Lower leg skin (tissue), 3 donors: ENCODE results near the gene RNGTT.

ENCODE experiments used
- POLR2A ChIP-seq, 2 donors: fragments of 450-650 bp; IDR thresholded peaks; one replicate each; pipeline ENCODE4 v1.6.1; 2016 to 2017; ENCODE audit warnings: antibody characterized with exemption in 2 of 2, mild to moderate bottlenecking in 1 of 2, moderate library complexity in 1 of 2
- TF ChIP-seq, protein P1 (sequence below), 3 donors: fragments of 450-650 bp; IDR thresholded peaks; one replicate each; pipeline ENCODE4 v1.5.1; 2016; ENCODE audit warnings: antibody characterized with exemption in 3 of 3, mild to moderate bottlenecking in 3 of 3, moderate library complexity in 2 of 3

DNA sequence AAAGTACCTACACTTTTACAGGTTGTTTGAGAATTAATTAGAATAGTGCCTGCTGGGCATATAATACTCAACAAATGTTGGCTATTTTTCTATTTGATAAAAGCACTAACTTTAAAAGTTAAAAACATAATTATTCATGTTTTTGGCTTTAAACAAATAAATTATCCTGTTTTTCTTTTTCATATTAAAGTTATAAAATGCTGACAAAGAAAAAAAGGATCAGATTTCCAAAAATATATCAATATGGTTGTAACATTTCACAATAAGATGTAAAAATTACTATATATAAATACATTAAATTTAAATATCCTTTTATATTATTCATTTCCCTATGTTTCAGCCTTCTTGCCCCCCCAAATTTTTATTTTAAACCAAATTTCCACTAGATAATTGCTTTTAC is 312.0 kb downstream of the RNGTT start:
- TF ChIP-seq, protein P1, sequence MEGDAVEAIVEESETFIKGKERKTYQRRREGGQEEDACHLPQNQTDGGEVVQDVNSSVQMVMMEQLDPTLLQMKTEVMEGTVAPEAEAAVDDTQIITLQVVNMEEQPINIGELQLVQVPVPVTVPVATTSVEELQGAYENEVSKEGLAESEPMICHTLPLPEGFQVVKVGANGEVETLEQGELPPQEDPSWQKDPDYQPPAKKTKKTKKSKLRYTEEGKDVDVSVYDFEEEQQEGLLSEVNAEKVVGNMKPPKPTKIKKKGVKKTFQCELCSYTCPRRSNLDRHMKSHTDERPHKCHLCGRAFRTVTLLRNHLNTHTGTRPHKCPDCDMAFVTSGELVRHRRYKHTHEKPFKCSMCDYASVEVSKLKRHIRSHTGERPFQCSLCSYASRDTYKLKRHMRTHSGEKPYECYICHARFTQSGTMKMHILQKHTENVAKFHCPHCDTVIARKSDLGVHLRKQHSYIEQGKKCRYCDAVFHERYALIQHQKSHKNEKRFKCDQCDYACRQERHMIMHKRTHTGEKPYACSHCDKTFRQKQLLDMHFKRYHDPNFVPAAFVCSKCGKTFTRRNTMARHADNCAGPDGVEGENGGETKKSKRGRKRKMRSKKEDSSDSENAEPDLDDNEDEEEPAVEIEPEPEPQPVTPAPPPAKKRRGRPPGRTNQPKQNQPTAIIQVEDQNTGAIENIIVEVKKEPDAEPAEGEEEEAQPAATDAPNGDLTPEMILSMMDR (IDR thresholded peaks at IDR 0.05): no peak
- no peak for TF ChIP-seq POLR2A (IDR thresholded peaks at IDR 0.05)
